Activated T-cell treated with anti-CD3 and anti-CD28 coated beads for 1 hour (primary cell): ENCODE measurements around the gene ACTN4.
"Not testable (repeated sequence)": the region's sequence is repeated elsewhere in the genome, so short reads cannot be mapped to it uniquely, and the experiment has no call there.

ENCODE experiments used
- DNase-seq: peaks from one replicate; pipeline ENCODE4 v3.0.0-alpha.2; 2020; ENCODE audit warnings: low read depth

The ACTN4 gene

GRCh38 chr19:38769635-38770211 is 122.3 kb downstream of the ACTN4 start:
- peak; percentile 87 for DNase-seq

- DNase-seq, result not testable (repeated sequence)
These were observed 122.9 kb downstream of the ACTN4 start for GRCh38 chr19:38770228-38770948.

DNA sequence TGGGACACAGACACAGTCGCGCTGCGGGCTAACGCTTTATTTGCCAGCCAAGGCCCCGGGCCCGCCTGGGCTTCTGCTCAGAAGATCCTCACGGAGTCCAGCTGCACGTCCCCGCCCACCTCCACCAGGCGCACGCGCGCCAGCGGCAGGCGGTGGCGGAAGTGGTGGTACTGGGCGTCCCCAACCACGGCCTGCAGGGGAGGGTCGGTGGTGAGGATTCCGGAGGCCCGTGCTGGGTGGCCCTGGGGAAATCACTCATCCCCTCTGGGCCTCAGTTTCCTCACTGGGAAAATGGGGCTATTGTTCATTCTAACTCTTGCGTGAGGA is 123.5 kb downstream of the ACTN4 start:
- DNase-seq, result not testable (repeated sequence)

DNA sequence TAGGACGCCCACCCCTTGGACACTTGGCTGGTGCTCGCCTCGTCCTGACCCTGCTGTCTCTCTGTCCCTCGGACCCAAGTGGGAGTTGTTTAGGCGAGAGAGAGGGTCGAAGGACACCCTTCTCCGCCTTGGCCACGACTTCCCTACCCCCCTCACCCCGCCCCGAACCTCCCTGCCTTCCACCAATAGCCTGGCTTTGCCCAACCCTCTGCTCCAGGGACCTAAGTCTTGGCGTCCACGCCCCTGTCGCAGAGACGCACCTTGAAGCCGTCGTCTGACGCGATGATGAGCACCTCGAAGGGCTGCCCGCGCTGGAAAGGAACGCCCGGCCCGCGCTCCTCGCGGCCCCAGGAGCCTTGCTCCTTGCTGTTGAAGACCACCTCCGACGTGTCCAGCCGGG is 124.1 kb downstream of the ACTN4 start:
- not testable (repeated sequence) for DNase-seq

DNA sequence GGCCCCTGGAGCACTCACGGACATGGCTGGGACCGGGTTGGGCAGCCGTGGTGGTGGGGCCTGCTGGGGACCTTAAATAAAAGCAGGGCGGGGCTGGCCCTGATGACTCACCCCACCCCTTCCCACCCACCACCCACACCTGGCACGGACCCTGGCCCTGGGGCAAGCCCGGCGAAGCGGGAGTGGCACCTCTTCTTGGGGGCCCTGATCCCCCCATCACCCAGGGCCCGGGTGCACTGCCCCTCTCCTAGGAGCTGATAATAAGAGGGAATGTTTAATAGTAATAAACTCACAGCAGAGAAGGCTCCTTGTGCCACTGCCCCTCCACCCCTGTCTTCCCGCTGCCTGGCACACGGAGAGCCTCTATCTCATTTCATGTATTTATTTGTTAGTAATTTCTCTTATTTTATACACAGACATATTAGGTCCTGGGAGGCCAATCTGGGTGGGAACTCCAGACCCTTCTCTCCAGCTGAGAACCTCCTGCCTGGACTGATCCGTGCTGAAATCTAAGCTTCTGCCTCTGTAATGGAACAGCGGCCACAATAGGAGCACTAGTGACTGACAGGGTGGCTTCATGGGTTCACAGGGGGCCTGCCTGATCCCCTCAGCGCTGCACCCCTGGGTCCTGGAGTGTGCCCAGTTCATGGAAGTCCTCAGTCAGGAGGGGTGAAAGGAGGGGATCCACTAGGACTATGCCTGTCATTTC is 126.2 kb downstream of the ACTN4 start, which contains the start of gene LGALS7:
Gene LGALS7, minus strand, starts transcription at position 49 of the 709 bp plus-strand sequence. Its CDS starts 25 bp downstream, at position 24.
- no peak for DNase-seq

DNA sequence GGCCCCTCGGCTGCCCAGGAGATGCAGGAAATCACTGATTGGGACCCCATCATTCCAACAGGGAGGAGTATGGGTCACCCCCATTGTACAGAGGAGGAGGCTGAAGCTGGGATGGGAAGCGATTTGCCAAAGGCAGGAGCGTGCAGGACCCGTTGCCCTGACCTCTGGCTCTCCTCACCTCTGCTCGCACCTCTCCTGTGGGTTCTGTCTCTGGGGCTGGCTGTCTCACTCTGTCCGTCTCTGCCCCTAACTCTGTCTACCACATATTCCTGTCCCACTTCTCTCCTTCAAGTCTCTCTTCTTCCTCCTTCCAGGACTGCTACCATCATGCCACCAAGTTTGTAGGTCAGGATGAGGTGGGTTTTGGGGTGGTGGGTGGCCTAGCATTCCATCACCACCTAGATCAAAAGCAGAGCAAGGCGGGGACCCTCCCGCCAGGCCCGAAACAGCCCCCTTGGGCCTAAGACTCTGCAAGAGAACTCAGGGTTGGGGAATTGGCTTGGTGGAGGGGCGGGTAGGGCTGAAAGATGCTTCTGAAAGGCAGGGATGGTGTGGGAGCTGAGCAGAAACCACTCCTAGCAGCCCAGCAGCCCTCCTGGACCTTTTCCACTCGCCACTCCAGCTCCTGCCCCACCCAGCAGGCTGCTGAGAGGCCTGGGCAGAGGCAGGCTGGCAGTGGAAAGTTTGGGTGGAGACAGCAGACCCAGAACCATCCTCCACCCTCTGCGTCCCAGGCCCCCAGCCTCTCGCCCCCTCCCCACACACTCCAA is 126.9 kb downstream of the ACTN4 start:
- DNase-seq, result no peak

DNA sequence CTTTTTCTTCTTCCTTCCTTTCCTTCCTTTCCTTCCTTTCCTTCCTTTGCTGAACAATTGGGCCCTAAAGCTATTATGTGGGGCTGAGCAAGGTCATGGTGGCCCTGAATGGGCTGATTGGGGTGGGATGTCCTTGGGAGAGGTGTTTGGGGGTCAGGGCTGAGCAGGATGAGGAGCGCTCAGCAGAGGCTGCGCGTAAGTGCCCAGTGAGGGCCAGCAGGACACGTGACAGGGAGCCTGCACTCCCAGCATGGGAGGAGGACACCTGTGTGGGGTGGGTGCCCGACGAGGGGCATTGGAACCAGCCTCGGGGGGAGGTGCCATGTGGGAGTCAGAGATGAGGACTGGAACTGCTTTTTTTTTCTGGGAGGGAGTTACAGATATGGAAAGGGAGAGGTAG is 131.3 kb downstream of the ACTN4 start:
- no peak for DNase-seq

GRCh38 chr19:38780443-38780842 is 133.0 kb downstream of the ACTN4 start:
- DNase-seq, result no peak

- DNase-seq, result no peak
These were observed 133.6 kb downstream of the ACTN4 start for GRCh38 chr19:38781058-38781457.
